Measurements from ENCODE around the gene SH3TC1. TPM values are rescaled to one million over a fixed set of nuclear protein-coding genes. Genes with fewer than 3 reads are reported as not detected.
A peak's percentile ranks its signal among the peaks of the same experiment; 100 is the strongest.

The SH3TC1 gene
- total RNA-seq, 8 experiments from 2014 or later: 0.96 to 22.2 (median 3.6) TPM

DNA sequence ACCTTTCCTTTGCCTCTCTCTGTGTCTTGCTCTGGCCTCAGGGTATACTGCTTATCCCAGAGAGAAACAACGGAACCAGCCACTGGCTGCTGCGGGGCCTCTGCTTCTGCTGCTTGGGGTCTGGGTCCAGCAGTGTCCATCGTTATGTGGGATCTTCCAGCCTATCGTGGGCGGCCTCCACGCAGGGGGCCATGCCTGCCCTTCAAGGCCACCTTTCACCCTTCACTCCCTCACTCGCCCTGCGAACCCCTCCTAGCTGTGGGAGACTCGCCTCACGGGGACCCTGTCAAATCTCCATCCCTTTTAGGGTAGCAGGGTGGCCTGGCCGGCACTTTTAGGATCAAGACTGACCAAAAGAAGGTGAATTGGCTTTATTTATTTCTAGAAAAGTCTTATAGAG, 21.1 kb upstream of the SH3TC1 start:
- WGBS, 10 experiments: 0 to 95% (median 88%) methylated on average over 1 to 11 of the region's 11 CpGs; no CpG with 5 or more reads in 3 of the 10 experiments
- in situ Hi-C loops (cut with MboI; ENCODE audit: low pct_unique_long_range_greater_than_20kb in 2 of 9, low sequenced_read_pairs in 9 of 9, unreplicated experiment in 9 of 9): no loop called here
- no peak for ATAC-seq (replicated peaks in 6 of 8)
- Histone ChIP-seq H3K27ac (no peak overlapping the region), H3K4me1 (replicated peaks in 1 of 2) (peaks cover 0 to 3% of the 10 kb centered on the region in 2 donors), H3K4me3 (no peak overlapping the region)

DNA sequence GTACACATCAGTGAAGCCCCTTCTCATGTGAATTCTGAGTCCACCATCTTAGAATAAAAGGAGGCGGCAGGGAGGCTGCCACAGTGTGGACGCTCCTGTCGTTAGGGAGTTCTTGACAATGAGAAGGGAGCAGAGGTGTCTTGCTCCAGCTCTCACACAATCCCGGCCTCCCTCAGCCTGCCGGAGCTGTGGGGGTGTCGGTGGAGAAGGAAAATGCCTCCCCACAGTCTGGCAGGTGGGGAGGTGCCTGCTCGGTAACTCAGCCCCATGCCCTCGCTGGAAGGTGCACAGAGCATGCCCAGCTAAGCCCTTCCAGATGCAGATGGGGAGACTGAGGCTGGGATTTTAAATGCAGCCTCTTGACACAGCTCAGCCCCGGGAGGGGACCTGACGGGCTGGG, 20.0 kb upstream of the SH3TC1 start:
- Histone ChIP-seq H3K4me1 (replicated peaks in 1 of 2) (peaks cover 0 to 3% of the 10 kb centered on the region in 2 donors), H3K27ac (no peak overlapping the region), H3K4me3 (no peak overlapping the region)
- in situ Hi-C loops (cut with MboI; ENCODE audit: low pct_unique_long_range_greater_than_20kb in 2 of 9, low sequenced_read_pairs in 9 of 9, unreplicated experiment in 9 of 9): no loop called here
- 83 to 100% methylated on average over 1 to 4 of the region's 10 CpGs; no CpG with 5 or more reads in 8 of the 10 experiments for WGBS, 10 experiments
- no peak for ATAC-seq (replicated peaks in 6 of 8)

DNA sequence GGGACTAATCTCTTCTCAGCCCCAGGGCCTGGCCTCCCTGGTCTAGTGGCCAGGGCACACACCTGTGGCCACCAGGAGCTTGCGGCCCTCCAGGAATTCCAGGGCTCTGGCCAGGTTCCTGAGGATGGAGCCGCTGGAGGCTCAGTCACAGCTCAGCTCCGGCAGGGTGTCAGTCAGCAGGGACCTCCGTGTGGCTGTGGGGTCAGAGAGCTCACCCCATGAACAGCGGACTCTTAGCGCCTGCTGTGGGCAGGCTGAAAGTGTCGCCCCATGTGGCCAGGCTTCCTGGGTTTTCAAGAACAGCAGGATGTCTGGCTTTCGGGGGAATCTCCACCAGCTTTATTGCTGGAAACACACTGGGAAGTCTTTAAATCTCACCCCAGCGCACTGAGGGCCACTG, 19.3 kb upstream of the SH3TC1 start:
- in situ Hi-C loops (cut with MboI; ENCODE audit: low pct_unique_long_range_greater_than_20kb in 2 of 9, low sequenced_read_pairs in 9 of 9, unreplicated experiment in 9 of 9): no loop called here

DNA sequence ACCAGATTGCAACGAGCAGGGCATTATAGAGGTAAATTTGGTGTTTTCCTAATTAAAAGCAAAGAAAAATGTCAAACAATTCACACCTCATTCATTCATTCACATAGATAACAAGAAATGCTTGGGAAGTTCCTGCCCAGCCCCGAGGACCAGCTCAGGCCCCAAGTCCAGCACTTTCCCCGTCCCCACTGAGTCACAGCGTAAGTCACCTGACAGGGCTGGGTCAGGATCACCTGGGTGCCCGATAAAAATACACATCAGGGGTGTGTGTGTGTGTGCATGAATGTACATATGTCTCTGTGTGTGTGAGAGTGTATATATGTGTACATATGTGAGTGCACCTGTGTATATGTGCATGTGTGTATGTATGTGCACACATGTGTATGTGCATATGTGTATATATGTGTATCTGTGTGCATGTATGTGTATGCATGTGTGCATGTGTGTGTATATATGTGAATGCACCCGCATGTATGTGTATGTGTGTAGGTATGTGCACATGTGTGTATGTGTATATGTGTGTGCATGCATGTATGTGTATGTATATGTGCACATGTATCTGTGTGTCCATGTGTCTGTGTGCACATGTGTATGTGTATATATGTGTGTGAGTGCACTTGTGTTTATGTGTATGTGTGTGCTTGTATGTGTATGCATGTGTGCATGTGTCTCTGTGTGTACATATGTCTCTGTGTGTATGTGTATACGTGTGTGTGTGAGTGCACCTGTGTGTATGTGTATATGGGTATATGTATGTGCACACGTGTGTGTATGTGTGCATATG, 18.6 kb upstream of the SH3TC1 start:
- H3K4me3 ChIP-seq: no peak overlapping the region
- peaks cover 0 to 3% of the 10 kb centered on the region in 2 donors for H3K4me1 ChIP-seq (replicated peaks in 1 of 2)
- no peak for ATAC-seq (replicated peaks in 6 of 8)
- 40 to 100% (median 75%) methylated on average over 1 to 7 of the region's 8 CpGs; no CpG with 5 or more reads in 2 of the 10 experiments for WGBS, 10 experiments
- in situ Hi-C loops (cut with MboI; ENCODE audit: low pct_unique_long_range_greater_than_20kb in 2 of 9, low sequenced_read_pairs in 9 of 9, unreplicated experiment in 9 of 9): no loop called here
- no peak overlapping the region for H3K27ac ChIP-seq

More for the DNA sequence above, 19.3 kb upstream of the SH3TC1 start:
- 40 to 93% (median 86%) methylated on average over 1 to 5 of the region's 9 CpGs; no CpG with 5 or more reads in 5 of the 10 experiments for WGBS, 10 experiments
- Histone ChIP-seq H3K4me3 (no peak overlapping the region), H3K4me1 (replicated peaks in 1 of 2) (peaks cover 0 to 3% of the 10 kb centered on the region in 2 donors), H3K27ac (no peak overlapping the region)
- no peak for ATAC-seq (replicated peaks in 6 of 8)

DNA sequence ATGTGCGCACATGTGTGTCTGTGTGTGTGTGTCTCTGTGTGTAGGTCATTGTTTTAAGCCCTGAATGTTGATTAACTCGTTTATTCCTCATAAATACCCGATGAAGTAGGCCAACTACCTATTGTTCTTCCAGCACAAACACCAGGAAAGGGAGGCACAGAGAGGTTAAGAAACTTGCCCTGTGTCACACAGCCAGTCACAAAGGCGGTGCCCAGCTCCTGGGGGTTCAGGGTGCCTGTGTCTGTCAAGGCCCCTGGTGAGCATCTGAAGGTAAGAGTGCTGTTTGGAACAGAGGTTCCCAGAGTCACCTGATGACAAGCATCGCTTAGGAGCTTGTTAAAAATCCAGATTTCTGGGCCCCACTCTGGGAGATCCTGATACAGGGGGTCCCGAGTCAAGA, 18.0 kb upstream of the SH3TC1 start:
- in situ Hi-C loops (cut with MboI; ENCODE audit: low pct_unique_long_range_greater_than_20kb in 2 of 9, low sequenced_read_pairs in 9 of 9, unreplicated experiment in 9 of 9): no loop called here
- WGBS, 10 experiments: 0 to 90% (median 79%) methylated on average over 1 to 5 of the region's 6 CpGs; no CpG with 5 or more reads in 4 of the 10 experiments
- Histone ChIP-seq H3K4me1 (replicated peaks in 1 of 2) (peaks cover 0 to 3% of the 10 kb centered on the region in 2 donors), H3K27ac (no peak overlapping the region), H3K4me3 (no peak overlapping the region)
- ATAC-seq (replicated peaks in 6 of 8): no peak

DNA sequence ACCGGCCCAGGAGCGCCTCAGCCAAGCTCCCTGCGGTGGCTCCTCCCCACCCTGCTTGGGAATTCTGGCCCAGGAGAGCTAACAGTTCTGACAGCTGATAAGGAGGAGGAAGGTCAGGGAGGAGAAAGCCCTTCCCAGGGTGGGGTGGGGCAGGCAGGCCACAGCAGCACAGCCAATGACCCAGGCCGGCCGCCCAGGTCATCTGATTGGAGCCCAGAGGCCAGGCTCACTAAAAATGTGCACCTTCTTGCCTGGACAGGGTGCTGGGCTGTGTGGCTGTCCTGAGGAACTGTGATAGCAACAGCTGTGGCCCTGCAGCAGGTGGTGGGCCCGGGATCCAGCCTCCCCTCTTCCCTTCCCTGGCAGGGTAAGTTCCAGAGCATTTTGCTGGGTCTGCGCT, 17.2 kb upstream of the SH3TC1 start:
- peak in 1 of 8 experiments; percentile 23 for ATAC-seq (replicated peaks in 6 of 8)
- Histone ChIP-seq H3K27ac (no peak overlapping the region), H3K4me3 (no peak overlapping the region), H3K4me1 (replicated peaks in 1 of 2) (peaks cover 0 to 3% of the 10 kb centered on the region in 2 donors)
- in situ Hi-C loops (cut with MboI; ENCODE audit: low pct_unique_long_range_greater_than_20kb in 2 of 9, low sequenced_read_pairs in 9 of 9, unreplicated experiment in 9 of 9): no loop called here
- WGBS, 10 experiments: 77 to 100% (median 80%) methylated on average over 1 to 5 of the region's 7 CpGs; no CpG with 5 or more reads in 7 of the 10 experiments

DNA sequence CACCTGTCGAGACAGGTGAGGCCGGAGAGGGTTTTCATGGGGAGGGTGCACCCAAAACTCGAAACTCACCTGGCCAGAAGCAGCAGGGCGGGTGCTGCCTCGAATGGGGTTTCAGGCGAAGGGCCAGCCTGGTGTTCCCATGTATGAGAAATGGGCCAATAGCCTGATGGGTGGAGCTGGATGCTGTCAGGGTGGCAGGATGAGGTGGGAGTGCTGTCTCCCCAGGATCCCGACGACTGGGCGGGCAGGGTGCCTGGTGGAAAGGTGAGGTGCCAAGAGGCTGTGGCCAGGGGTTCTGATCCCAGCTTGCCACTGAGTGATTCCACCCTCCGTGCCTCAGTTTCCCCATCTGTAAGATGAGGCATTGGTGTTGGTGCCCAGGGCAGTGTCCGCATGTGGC, 16.8 kb upstream of the SH3TC1 start:
- in situ Hi-C loops (cut with MboI; ENCODE audit: low pct_unique_long_range_greater_than_20kb in 2 of 9, low sequenced_read_pairs in 9 of 9, unreplicated experiment in 9 of 9): no loop called here
- no peak for ATAC-seq (replicated peaks in 6 of 8)
- H3K4me3 ChIP-seq: no peak overlapping the region
- no peak overlapping the region for H3K27ac ChIP-seq
- H3K4me1 ChIP-seq (replicated peaks in 1 of 2): no peaks in the 10 kb centered on the region
- 73 to 100% (median 85%) methylated on average over 2 to 11 of the region's 11 CpGs; no CpG with 5 or more reads in 5 of the 10 experiments for WGBS, 10 experiments

DNA sequence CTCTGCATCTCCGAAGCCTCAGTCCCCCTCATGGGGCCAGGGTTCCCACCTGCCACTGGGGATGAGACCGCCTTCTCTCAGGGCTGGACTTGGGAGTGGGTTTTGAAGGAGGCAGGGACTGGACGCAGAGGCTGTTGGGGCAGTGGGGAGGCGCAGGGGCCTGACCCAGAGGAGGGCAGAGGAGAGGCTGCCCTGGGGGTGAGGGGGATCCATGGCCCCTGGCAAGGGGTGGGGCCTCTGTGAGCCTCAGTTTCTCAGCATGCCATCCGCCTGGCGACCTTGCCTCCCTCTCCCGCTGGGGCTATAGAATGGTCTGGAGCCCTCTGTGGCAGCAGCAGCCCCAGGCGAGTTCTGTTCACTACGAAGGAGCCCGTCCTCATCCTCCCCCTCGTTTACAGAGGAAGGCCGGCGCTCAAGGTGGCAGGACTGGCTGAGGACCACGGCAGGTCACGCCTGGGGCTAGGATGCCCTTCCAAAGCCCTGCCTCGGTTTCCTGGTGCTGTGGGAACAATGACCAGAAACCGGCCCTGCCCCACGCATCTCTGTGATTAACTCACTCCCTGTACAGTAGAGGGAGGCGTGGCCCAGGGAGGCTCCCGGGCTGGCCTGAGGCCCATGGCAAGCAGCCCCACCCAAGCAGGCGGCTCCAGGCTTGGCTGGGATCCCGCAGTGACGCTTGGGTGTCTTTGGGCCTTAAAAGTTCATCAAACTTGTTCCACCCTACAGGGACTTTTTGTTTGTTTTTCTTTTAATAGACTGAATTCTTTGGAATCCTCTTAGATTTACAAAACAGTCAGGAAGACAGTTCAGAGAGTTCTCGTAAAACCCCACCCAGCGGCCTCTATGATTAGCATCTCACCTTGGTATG, 16.0 kb upstream of the SH3TC1 start:
- Histone ChIP-seq H3K4me3 (no peak overlapping the region), H3K4me1 (replicated peaks in 1 of 2) (no peaks in the 10 kb centered on the region), H3K27ac (no peak overlapping the region)
- in situ Hi-C loops (cut with MboI; ENCODE audit: low pct_unique_long_range_greater_than_20kb in 2 of 9, low sequenced_read_pairs in 9 of 9, unreplicated experiment in 9 of 9): no loop called here
- ATAC-seq (replicated peaks in 6 of 8): peak in 3 of 8 experiments; percentile 82 to 92 (median 87)
- WGBS, 10 experiments: 0 to 94% (median 20%) methylated on average over 1 to 7 of the region's 25 CpGs; no CpG with 5 or more reads in 3 of the 10 experiments

DNA sequence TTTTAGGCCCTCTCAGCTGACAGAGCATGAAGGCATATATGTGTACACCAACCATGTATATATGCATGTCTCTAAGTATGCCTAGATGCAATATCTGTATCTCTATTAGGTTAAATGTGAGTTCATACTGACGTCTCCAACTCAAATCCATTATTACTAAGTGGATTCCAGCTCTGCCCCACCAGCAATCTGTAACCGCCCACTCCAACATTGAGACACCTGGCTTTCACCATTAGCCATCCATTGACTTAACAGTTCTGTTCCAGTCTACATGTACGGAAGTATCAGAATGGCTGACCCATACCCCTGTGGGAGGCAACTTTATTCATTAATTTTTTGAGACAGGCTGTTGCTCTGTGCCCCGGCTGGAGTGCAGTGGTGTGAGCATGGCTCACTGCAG, 15.0 kb upstream of the SH3TC1 start:
- in situ Hi-C loops (cut with MboI; ENCODE audit: low pct_unique_long_range_greater_than_20kb in 2 of 9, low sequenced_read_pairs in 9 of 9, unreplicated experiment in 9 of 9): no loop called here
- Histone ChIP-seq H3K4me3 (no peak overlapping the region), H3K4me1 (replicated peaks in 1 of 2) (peaks cover 0 to 6% of the 10 kb centered on the region in 2 donors), H3K27ac (no peak overlapping the region)
- peak in 2 of 8 experiments; percentile 3 to 15 for ATAC-seq (replicated peaks in 6 of 8)
- WGBS, 10 experiments: 0 to 100% (median 71%) methylated on average over 1 to 4 of the region's 4 CpGs; no CpG with 5 or more reads in 2 of the 10 experiments

DNA sequence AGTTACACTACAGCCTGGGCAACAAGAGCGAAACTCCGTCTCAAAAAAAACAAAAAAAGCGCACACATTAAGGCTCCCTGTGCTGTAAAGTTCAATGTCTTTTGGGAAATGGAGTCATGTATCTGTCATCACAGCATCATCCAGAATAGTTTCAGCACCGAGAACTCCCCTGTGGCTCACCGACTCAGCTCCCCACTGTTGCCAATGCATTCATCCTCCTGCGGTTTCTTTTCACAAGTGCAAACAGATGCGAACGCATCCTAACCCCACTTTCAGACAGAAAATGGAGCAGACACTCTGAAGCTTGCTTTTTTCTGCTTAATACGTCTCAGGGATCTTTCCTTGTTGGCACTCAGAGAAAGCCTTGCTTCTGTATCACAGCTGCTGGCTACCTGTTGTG, 13.8 kb upstream of the SH3TC1 start:
- H3K4me3 ChIP-seq: no peak overlapping the region
- ATAC-seq (replicated peaks in 6 of 8): peak in 1 of 8 experiments; percentile 3
- peaks cover 0 to 9% of the 10 kb centered on the region in 2 donors for H3K4me1 ChIP-seq (replicated peaks in 1 of 2)
- WGBS, 10 experiments: 6 to 100% (median 32%) methylated on average over 1 to 8 of the region's 9 CpGs; no CpG with 5 or more reads in 3 of the 10 experiments
- in situ Hi-C loops (cut with MboI; ENCODE audit: low pct_unique_long_range_greater_than_20kb in 2 of 9, low sequenced_read_pairs in 9 of 9, unreplicated experiment in 9 of 9): no loop called here
- no peak overlapping the region for H3K27ac ChIP-seq

DNA sequence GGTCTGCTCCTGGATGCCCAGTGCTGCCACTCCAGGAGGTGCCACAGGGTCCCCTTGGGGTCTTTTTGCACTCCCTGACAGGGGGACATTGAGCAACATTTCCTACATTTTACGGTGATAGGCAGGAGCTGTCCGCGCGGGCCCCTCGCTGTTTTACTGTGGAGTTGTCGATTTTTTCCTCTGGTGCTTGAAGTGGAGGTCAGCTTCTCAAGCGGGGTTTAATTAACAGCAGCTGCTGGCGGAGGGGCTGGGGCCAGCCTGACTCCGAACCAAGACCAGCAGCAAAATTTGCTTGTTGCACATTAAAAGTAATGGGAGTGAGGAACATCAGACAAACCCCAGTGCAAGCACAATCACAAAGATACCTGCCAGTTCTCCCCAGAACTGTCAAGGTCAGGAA, 13.2 kb upstream of the SH3TC1 start:
- H3K27ac ChIP-seq: no peak overlapping the region
- in situ Hi-C loops (cut with MboI; ENCODE audit: low pct_unique_long_range_greater_than_20kb in 2 of 9, low sequenced_read_pairs in 9 of 9, unreplicated experiment in 9 of 9): no loop called here
- H3K4me1 ChIP-seq (replicated peaks in 1 of 2): peaks cover 0 to 10% of the 10 kb centered on the region in 2 donors
- 12 to 73% (median 46%) methylated on average over 2 to 9 of the region's 9 CpGs; no CpG with 5 or more reads in 4 of the 10 experiments for WGBS, 10 experiments
- no peak for ATAC-seq (replicated peaks in 6 of 8)
- no peak overlapping the region for H3K4me3 ChIP-seq

DNA sequence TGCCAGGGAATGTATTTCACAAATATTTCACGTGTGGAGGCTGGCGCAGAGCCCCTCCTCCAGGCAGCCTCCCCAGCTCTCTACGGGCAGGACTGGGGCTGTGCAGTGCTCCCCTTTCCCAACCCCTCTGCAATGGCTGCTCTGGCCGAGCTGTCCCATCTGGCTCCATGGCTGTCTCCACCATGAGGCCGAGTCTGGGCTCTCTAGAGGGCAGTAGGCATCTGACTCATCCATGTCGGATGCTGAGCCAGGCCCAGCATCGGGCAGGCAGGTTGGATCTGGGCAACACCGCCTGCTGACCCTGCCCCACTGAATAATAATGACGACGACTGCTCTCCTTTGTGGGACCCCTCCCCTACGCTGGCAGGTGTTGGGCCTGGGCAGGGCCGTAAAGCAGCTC, 11.0 kb upstream of the SH3TC1 start:
- 5 to 100% (median 86%) methylated on average over 1 to 9 of the region's 12 CpGs; no CpG with 5 or more reads in 2 of the 10 experiments for WGBS, 10 experiments
- in situ Hi-C loops (cut with MboI; ENCODE audit: low pct_unique_long_range_greater_than_20kb in 2 of 9, low sequenced_read_pairs in 9 of 9, unreplicated experiment in 9 of 9): no loop called here
- no peak overlapping the region for H3K27ac ChIP-seq
- peak in 3 of 8 experiments; percentile 40 to 47 (median 40) for ATAC-seq (replicated peaks in 6 of 8)
- H3K4me3 ChIP-seq: no peak overlapping the region
- peaks cover 0 to 17% of the 10 kb centered on the region in 2 donors for H3K4me1 ChIP-seq (replicated peaks in 1 of 2)

Data from motor neuron (in vitro differentiated cells).